ENCODE results near the gene LYPD6.

Gene LYPD6

GRCh38 chr2:149410701-149411484 lies 80.5 kb downstream of the LYPD6 start:
- no peak for FAIRE-seq

- FAIRE-seq, result no peak
These were observed 83.1 kb downstream of the LYPD6 start for GRCh38 chr2:149413487-149413886.

DNA sequence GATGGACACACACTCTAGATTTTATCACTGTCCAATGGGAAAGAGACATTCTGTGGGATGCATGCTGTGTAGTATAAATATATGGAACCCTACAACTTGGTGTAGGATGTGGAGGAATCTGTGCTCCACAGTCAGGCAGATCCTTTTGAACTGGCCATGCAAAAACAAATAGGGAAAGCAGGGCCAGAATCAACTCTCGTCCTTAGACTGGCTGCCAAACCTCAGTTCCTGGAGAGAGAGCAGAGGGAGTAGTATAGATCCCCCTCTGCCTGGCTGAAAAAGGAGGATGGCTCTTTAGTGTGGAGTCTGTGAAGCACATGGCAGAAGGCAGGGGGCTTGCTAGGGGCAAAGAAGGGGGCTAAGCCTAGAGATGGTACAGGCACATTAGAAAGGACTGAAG lies 84.7 kb downstream of the LYPD6 start:
- no peak for FAIRE-seq

- no peak for FAIRE-seq
These were observed 87.7 kb downstream of the LYPD6 start for GRCh38 chr2:149418065-149418464.

- no peak for FAIRE-seq
These were observed 89.9 kb downstream of the LYPD6 start for GRCh38 chr2:149420053-149420963.

GRCh38 chr2:149421791-149422190 lies 91.4 kb downstream of the LYPD6 start:
- no peak for FAIRE-seq

DNA sequence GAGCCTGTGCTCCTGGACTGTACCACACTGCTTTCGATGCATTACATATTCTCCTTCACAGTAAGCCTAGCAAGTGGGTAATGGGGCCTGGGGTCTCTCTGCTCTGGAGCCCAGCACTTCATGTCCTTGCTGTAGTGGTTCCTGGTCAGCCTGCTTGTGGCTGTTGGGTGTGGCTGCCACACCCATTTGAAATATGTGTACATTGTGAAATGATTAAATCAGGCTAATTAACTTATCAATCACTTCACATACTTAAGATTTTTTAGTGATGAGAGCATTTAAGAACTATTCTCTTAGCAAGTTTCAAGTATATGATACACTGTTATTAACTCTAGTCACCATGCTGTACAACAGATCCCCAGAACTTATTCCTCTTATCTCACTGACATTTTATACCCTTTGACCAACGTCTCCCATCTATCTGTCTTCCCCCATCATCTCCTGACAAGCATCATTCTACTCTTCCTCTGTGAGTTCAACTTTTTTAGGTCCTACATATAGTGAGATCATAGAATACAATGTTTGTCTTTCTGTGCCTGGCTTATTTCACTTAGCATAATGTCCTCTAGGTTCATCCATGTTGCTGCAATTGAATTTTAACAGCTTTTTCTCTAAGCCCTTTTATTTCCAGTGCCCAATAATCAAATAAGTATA lies 92.1 kb downstream of the LYPD6 start:
- FAIRE-seq, result no peak

GRCh38 chr2:149422991-149423338 lies 92.6 kb downstream of the LYPD6 start:
- FAIRE-seq, result no peak

DNA sequence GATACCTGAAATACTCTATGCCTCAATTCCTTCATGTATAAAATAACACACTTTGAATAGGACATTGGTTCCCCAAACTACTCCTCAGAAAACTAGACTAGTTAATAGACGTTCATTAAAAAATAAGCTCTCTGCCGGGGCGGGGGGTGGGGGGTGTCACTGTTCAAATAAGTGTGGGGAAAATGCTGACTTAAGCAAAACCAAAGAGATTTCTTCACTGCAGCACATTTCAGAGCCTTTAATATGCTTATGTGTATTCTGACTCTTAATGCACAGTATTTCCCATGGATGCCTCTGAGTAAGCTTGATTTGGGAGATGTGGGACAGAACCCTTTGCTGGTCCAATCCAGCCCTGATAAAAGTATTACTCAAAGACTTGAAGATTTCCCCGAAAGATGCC lies 93.2 kb downstream of the LYPD6 start:
- FAIRE-seq, result no peak

DNA sequence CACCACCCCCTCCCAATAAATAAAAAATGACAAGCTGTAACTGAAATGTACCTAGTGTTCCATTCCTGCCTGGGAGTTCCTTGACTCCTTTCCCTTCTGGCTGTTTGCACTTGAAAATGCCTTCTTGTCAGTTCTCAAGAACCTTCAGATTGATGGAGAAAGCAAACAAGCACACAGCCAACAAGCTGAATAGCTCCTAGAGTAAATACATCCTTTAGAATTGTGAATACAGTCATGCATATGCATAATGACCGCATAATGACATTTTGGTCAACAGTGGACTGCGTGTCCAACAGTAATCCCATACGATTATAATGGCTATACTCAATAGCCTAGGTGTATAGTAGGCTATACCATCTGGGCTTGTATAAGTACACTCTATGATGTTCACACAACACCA lies 97.0 kb downstream of the LYPD6 start:
- no peak for FAIRE-seq

DNA sequence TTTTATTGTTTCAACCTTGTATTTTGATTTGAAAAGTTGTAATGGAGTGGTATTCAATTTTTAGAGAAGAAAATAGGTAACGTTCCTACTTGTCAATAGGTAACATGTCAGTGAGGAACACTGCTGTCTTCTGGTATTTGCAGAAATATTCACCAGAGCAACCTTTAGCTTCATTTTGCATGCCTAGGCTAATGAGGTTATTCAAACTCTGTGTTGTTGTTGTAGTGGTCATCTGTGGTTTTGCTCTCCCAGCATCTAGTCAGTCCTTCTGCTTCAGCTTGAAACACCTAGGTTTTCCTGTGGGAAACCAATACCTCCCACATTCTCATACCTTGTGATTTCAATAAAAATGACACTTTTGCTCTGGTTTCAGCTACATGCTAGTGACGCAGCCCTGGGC lies 98.4 kb downstream of the LYPD6 start:
- FAIRE-seq, result no peak

DNA sequence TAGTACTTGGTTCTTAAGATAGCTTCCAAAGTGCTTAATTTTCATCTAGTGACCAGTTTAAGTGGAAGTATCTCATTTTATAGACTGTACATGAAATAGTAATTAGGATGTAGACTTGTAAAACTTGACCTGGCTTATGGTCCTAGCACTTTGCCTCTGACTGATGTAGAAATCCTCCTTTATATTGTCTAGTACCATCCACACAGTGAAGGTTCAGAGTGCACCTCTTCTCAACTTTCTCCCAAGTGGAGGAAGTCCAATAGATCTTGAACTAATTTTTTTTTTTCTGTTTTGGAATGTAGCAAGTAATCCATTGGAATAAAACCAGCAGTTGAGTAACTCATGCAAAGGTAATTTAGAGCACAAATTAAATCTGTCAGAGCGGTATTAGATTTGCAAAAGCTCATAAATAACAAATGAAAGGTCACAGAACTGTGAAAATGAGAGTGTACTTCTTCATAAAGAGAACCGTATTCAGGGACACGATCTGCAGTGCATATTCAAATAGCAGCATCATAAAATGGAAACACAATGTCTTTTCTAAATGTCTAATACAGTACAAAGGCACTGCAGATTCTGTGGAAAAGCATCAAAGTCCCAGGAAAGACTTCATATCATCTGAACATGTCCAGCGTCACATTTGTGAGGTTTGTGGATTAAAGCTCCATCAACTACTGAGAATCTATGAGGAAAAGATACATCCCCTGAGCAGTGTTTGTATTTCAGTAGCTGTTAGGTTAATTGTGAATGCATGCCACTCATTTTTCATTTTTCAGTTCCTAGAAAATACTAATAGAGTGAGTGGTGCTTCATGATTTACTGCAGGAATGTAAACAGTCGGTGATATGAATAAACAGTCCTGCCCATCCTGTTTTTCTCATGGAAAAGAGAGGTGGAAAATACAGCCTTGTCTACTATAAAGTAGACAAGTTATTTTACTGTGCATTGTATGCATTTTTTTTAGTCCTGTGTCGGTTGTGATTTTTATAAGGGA lies 100.7 kb downstream of the LYPD6 start:
- FAIRE-seq, result no peak

DNA sequence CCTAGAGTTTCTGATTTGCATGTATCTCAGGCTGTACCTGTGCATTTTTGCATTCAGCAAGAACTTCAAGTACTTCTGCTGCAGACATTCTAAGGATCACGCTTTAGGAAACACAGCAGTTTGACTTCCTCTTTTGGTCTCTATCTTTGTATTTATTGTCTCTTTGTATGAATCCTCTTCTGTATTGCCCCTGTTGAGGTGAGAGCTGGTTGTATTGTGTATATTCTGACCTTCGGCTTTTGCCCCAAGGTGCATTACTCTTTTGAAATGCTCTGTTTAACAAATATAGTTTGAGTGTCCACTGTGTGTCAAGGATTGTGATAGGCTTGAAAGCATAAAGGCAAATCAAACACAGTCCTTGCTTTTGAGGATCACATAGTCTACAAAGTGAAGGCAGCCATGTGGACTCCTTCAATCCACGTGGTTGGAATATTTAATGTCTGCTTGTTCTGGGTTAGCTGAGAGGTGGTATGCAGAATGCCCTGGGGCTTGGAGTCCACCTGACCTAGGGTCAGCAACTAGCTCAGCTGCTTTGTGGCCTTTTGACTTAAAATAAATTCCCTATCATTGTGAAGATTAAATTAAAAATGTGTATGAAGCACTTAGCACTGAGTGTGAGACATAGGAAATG lies 108.1 kb downstream of the LYPD6 start:
- no peak for FAIRE-seq

- FAIRE-seq, result no peak
These were observed 110.9 kb downstream of the LYPD6 start for GRCh38 chr2:149441255-149441654.

GRCh38 chr2:149442346-149442745 lies 112.0 kb downstream of the LYPD6 start:
- FAIRE-seq, result no peak

DNA sequence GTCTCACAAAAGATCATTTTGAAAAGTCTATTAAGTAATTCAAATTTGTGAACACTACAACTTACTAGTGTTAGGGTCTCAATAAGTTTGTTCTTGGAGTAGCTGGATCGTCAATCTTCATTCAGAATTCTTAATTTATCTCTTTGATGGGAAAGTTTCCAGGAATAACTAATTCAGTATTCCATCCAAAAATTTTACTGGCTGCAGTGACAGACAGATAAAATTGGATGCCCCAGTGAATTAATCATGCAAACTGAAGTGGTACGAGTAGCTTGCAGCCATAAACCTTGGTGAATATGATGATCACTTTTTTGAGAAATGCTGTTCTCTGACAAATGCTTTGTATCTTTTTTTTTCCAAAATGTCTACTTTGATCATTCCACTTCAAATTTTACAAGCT lies 112.8 kb downstream of the LYPD6 start:
- FAIRE-seq, result no peak

DNA sequence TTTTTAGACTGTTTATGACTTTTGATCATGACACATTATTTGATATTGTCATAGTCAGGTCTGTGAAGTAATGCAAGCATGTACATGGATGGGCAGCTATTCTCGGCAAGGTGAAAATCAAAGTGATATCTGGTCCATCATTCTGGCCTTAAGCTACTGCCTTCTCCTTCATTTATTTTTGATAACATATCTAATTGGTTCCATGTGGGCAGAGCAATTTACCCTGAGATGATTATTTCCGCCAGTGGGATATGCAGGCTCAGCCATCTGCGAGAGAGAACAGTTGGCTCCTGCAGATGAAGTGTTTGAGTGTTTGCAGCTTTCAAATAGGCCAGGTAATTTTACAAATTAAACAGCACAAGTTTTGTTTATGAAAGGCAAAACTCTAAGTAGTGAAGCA lies 116.4 kb downstream of the LYPD6 start:
- FAIRE-seq, result no peak

DNA sequence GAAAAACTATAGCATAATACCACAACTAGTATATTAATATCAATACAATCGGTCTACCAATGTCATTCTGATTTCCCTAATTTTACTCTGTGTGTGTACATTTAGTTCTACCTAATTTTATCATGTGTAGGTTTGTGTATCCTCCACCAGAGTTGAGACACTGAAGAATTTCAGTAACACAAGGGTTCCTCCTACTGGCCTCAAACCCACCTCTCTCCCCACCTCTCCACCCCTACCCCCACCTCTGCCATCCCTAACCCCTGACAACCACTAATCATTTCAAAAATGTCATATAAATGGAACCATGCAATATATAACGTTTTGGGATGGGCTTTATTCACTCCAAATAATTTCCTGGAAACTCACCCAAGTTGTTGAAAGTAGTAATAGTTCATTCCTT lies 117.9 kb downstream of the LYPD6 start:
- no peak for FAIRE-seq

DNA sequence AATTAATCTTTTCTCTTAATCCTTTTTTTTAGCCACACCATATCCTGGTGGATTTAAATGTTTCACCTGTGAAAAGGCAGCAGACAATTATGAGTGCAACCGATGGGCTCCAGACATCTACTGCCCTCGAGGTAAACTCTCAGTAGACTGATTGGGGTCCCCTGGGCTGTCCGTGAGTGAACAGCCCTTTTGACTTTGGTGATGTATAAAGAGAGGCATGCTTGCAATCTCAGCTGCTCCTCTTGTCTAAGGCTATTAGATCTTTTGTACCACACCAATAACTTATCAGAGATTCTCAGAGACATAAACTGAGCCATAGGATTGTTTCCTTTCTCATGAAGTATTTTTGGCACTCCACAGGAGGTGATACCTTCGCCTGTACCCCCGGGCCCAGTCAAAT lies 118.6 kb downstream of the LYPD6 start:
- FAIRE-seq, result no peak

DNA sequence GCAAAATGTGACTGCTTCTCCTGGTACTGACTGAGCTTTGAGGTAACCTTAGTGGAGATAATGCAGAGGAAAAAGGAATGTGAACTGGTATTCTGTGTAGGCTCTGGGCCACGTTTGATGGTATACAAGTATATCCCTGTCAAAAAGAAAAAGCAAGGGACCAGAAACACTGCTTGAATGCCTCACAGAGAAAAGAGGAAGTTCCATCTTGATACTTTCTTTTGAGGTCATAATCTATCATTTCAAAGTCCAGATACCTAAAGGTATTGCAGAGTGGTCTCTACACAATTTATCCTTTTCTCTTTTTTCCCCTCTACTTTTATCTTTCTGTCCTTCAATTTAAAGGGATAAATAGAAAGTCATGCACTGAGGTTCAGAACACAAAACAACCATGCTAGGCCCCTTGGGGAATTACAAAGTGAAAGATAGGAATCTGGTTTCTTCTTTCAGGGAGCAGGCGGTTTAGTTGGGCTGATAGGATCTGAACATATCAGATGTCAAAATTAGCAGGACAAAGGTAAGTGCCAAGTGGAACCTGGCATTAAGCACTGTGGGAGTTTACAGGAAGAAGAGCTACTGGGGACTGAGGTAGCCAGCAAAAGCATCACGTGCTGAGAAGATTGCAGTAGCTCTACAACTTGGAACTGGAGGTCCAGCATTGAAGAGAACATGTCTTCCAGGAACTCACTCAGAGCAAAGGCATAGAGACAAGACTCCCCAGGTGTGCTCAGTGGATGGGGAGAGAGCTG lies 121.2 kb downstream of the LYPD6 start:
- FAIRE-seq, result no peak

DNA sequence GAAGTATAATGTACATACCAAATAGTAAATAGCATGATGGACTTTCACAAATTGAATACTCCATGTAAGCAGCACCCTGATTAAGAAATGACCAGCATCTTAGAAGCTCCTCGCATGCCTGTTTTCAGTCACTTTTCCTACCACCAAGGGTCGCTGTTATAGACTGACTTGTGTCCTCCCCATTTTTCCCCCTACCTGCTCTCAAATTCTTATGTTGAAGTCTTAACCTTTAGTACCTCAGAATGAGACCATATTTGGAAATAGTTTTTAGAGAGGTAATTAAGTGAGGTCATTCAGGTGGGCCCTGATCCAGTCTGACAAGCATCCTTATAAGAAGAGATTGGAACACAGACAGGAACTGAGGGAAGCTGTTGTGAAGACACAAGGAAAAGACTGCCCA lies 125.9 kb downstream of the LYPD6 start:
- no peak for FAIRE-seq

Measured in TTC549 (cell line).